T47D (cell line): ENCODE data around the gene PDIK1L.

Source experiments
- DNase-seq, 2 experiments: peaks; one replicate each; pipeline versions ENCODE4 v3.0.0 to v3.0.0-alpha.2; 2011 to 2012; ENCODE audit warnings: low read depth in 1 of 2, low spot score in 1 of 2
- JUND ChIP-seq: IDR thresholded peaks from 2 replicates; pipeline ENCODE4 v1.6.1; 2012; ENCODE audit warnings: low read depth
- in situ Hi-C: cut with HindIII; loops from 2 replicates; pipeline ENCODE4 v1.10.0; 2016; ENCODE audit warnings: low sequenced_read_pairs, low pct_unique_long_range_greater_than_20kb

PDIK1L gene

GRCh38 chr1:26164861-26165842, 53.5 kb downstream of the PDIK1L start:
- DNase-seq = no peak
- in situ Hi-C loops = no loop called here
- no peak for TF ChIP-seq JUND

- in situ Hi-C loops = no loop called here
- no peak for DNase-seq
- TF ChIP-seq JUND = no peak
Measured at GRCh38 chr1:26166719-26167281, 55.2 kb downstream of the PDIK1L start.

- no peak for TF ChIP-seq JUND
- DNase-seq = no peak
- in situ Hi-C loops = no loop called here
Measured at GRCh38 chr1:26168410-26169197, 57.0 kb downstream of the PDIK1L start, which contains the start of gene C1orf232. C1orf232 (minus strand) TSS chr1:26168963; CDS start chr1:26168499, 464 bp downstream.

GRCh38 chr1:26169198-26169554, 57.6 kb downstream of the PDIK1L start:
- in situ Hi-C loops = no loop called here
- no peak for DNase-seq
- TF ChIP-seq JUND = no peak

GRCh38 chr1:26169669-26170471, 58.2 kb downstream of the PDIK1L start, which contains the start of gene ZNF593:
ZNF593 (plus strand) TSS chr1:26169908; CDS start chr1:26169984, 76 bp downstream.
- in situ Hi-C loops = no loop called here

GRCh38 chr1:26170472-26170821, 58.8 kb downstream of the PDIK1L start:
- no peak for TF ChIP-seq JUND
- in situ Hi-C loops = no loop called here
- DNase-seq = no peak

More at GRCh38 chr1:26169669-26170471, 58.2 kb downstream of the PDIK1L start, which contains the start of gene ZNF593:
- TF ChIP-seq JUND = no peak
- DNase-seq = peak; percentile 88 to 89

GRCh38 chr1:26171084-26172072, 59.8 kb downstream of the PDIK1L start, which contains the start of gene ZNF593OS:
ZNF593OS (minus strand) TSS chr1:26171832; CDS start chr1:26171661, 171 bp downstream.
- TF ChIP-seq JUND = no peak
- in situ Hi-C loops = no loop called here
- no peak for DNase-seq
